Thymus (tissue), 11 donors: Measurements from ENCODE around the gene LILRB2. TPM values are rescaled to one million over a fixed set of nuclear protein-coding genes. Genes with fewer than 3 reads are reported as not detected.

ENCODE experiments used
- DNase-seq, 9 donors: peaks; one replicate each; pipeline ENCODE4 v3.0.0-alpha.2; 2013; ENCODE audit warnings: low spot score in 9 of 9, low read depth in 6 of 9, missing footprints in 1 of 9
- H3K27ac ChIP-seq, 2 donors: one replicate each; pipeline ENCODE4 v1.5.1; 2013; ENCODE audit warnings: control low read depth in 1 of 2, low read depth in 1 of 2, low read length in 1 of 2, mild to moderate bottlenecking in 1 of 2, moderate library complexity in 1 of 2
- H3K27me3 ChIP-seq, 2 donors: one replicate each; pipeline ENCODE4 v1.5.1; 2013; ENCODE audit warnings: low read length in 1 of 2; ENCODE audit not compliant: control insufficient read depth in 2 of 2, insufficient read depth in 1 of 2
- H3K36me3 ChIP-seq, 2 donors: one replicate each; pipeline ENCODE4 v1.5.1; 2013; ENCODE audit warnings: low read length in 1 of 2, mild to moderate bottlenecking in 1 of 2, moderate library complexity in 1 of 2; ENCODE audit not compliant: control insufficient read depth in 2 of 2, insufficient read depth in 2 of 2
- H3K4me1 ChIP-seq, 2 donors: one replicate each; pipeline ENCODE4 v1.5.1; 2013; ENCODE audit warnings: low read length in 2 of 2; ENCODE audit not compliant: control insufficient read depth in 2 of 2, insufficient read depth in 2 of 2
- H3K4me3 ChIP-seq, 2 donors: one replicate each; pipeline ENCODE4 v1.5.1; 2013; ENCODE audit warnings: low read length in 2 of 2, control low read depth in 1 of 2, mild to moderate bottlenecking in 1 of 2
- H3K9me3 ChIP-seq, 2 donors: one replicate each; pipeline ENCODE4 v1.5.1; 2013; ENCODE audit warnings: low read length in 1 of 2, mild to moderate bottlenecking in 1 of 2; ENCODE audit not compliant: control insufficient read depth in 2 of 2, insufficient read depth in 1 of 2
- WGBS: extraction: QIAGEN DNeasy Blood & Tissue Kit; methylation state at CpG from one replicate; pipeline ENCODE4 v1.1.7; 2013; 5-methylcytosine and 5-hydroxymethylcytosine counted together
- polyA plus RNA-seq: library from polyadenylated mRNA; stranded (reverse); fragments of 200-250 nt; gene quantifications from one replicate; pipeline ENCODE4 v1.2.3, GENCODE V29; 2013
- total RNA-seq: library from RNA; stranded (reverse); fragments of 120-200 nt; gene quantifications from one replicate; pipeline ENCODE4 v1.2.4, GENCODE V29; 2013
- donor health status: healthy.

LILRB2 gene
- total and polyA plus RNA-seq, 2 donors = 0.90 to 7.3 TPM

GRCh38 chr19:54311486-54311885, 30.6 kb upstream of the LILRB2 start:
- Histone ChIP-seq H3K36me3 (no peaks in the 10 kb centered on the region), H3K27me3 (peaks cover 0 to 18% of the 10 kb centered on the region in 2 donors), H3K9me3 (no peaks in the 10 kb centered on the region), H3K27ac (no peak overlapping the region), H3K4me1 (peaks cover 0 to under 1% of the 10 kb centered on the region in 2 donors), H3K4me3 (no peak overlapping the region)
- DNase-seq = no peak
- WGBS = 93% methylated on average over 5 of the region's 5 CpGs

GRCh38 chr19:54310543-54310942, 29.6 kb upstream of the LILRB2 start:
- 83% methylated on average over 5 of the region's 5 CpGs for WGBS
- no peaks in the 10 kb centered on the region for H3K4me1 ChIP-seq
- no peak overlapping the region for H3K4me3 ChIP-seq
- peaks cover 0 to 18% of the 10 kb centered on the region in 2 donors for H3K27me3 ChIP-seq
- H3K36me3 ChIP-seq = no peaks in the 10 kb centered on the region
- DNase-seq = no peak
- no peak overlapping the region for H3K27ac ChIP-seq
- H3K9me3 ChIP-seq = no peaks in the 10 kb centered on the region

DNA sequence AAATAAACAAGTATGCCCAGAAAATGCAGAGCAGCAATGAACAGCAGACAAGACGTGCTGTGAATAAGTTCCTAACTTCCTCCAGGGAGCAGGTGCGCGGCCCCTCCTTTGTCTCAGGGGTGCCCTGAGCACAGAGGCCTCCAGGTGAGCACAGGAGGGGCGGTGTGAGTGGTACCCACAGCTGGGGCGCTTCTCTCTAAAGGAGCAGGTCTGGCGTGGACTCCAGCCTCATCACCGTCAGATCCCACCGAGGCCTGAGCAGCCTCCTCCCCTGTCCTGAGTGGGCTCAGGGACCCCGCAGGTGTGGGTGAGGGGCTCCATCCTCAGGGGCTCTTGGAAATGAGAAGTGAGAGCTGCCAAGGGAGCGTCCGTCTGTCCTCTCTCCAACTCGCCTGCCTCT, 28.9 kb upstream of the LILRB2 start:
- H3K36me3 ChIP-seq = no peaks in the 10 kb centered on the region
- no peak for DNase-seq
- 79% methylated on average over 12 of the region's 12 CpGs for WGBS
- peaks cover 0 to 18% of the 10 kb centered on the region in 2 donors for H3K27me3 ChIP-seq
- no peaks in the 10 kb centered on the region for H3K4me1 ChIP-seq
- H3K9me3 ChIP-seq = no peaks in the 10 kb centered on the region
- no peak overlapping the region for H3K4me3 ChIP-seq
- no peak overlapping the region for H3K27ac ChIP-seq

- no peak overlapping the region for H3K27ac ChIP-seq
- WGBS = 98% methylated on average over 5 of the region's 5 CpGs
- H3K4me3 ChIP-seq = no peak overlapping the region
- DNase-seq = no peak
- H3K9me3 ChIP-seq = no peaks in the 10 kb centered on the region
- H3K27me3 ChIP-seq = peaks cover 0 to 10% of the 10 kb centered on the region in 2 donors
- H3K4me1 ChIP-seq = peaks cover 3 to 4% of the 10 kb centered on the region in 2 donors
- no peaks in the 10 kb centered on the region for H3K36me3 ChIP-seq
These were observed 26.6 kb upstream of the LILRB2 start for GRCh38 chr19:54307389-54308020.

DNA sequence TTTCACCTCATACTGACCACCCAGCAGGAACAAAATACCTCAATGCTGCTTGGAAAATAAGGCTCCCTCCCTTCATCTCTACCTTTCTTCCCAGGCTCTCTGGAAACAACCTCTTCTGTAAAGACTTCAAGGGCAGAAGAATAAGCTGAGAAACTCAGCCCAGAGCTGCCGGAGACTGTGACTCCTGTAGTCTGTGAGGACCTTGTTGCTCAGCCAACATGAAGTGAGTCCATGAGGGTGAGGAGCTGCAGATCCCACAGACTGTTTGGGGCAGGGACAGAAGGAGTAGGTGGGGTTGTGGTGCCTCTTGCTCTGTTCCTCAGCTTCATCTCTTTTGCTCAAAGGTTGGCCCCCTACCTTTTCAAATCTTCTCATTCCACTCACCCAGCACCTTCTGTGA, 24.2 kb upstream of the LILRB2 start:
- no peaks in the 10 kb centered on the region for H3K27me3 ChIP-seq
- no peaks in the 10 kb centered on the region for H3K9me3 ChIP-seq
- no peak overlapping the region for H3K4me3 ChIP-seq
- peaks cover 3 to 4% of the 10 kb centered on the region in 2 donors for H3K4me1 ChIP-seq
- H3K36me3 ChIP-seq = no peaks in the 10 kb centered on the region
- no peak overlapping the region for H3K27ac ChIP-seq
- DNase-seq = no peak
- WGBS = 85% methylated on average over 1 of the region's 1 CpG

DNA sequence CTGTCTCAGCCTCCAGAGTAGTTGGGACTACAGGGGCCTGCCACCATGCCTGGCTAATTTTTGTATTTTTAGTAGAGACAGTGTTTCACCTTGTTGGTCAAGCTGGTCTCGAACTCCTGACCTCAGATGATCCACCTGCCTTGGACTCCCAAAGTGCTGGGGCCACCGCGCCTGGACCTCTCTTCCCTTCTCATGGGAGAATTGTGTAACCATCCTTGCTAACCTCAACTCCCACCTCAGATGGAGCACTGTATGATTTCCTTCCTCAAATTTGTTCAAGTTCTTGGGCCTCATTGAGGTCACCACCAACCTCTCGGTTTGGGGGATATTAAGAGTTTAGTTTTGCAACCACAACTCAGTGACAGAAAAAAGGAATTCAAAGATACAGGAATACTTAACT, 21.3 kb upstream of the LILRB2 start:
- no peak for DNase-seq
- Histone ChIP-seq H3K36me3 (no peaks in the 10 kb centered on the region), H3K27ac (no peak overlapping the region), H3K27me3 (peaks cover 0 to 7% of the 10 kb centered on the region in 2 donors), H3K4me1 (peaks cover 3 to 4% of the 10 kb centered on the region in 2 donors), H3K9me3 (no peaks in the 10 kb centered on the region), H3K4me3 (no peak overlapping the region)
- 22% methylated on average over 4 of the region's 4 CpGs for WGBS

GRCh38 chr19:54299515-54299914, 18.6 kb upstream of the LILRB2 start:
- DNase-seq = no peak
- H3K4me3 ChIP-seq = no peak overlapping the region
- WGBS = 94% methylated on average over 5 of the region's 5 CpGs
- no peak overlapping the region for H3K27ac ChIP-seq
- peaks cover 3 to 4% of the 10 kb centered on the region in 2 donors for H3K4me1 ChIP-seq
- H3K36me3 ChIP-seq = no peaks in the 10 kb centered on the region
- H3K27me3 ChIP-seq = peaks cover 0 to 7% of the 10 kb centered on the region in 2 donors
- H3K9me3 ChIP-seq = no peaks in the 10 kb centered on the region

- H3K27ac ChIP-seq = no peak overlapping the region
- H3K36me3 ChIP-seq = no peaks in the 10 kb centered on the region
- no peak for DNase-seq
- H3K4me3 ChIP-seq = no peak overlapping the region
- no peaks in the 10 kb centered on the region for H3K4me1 ChIP-seq
- WGBS = 63% methylated on average over 7 of the region's 7 CpGs
- H3K27me3 ChIP-seq = peaks cover 0 to 7% of the 10 kb centered on the region in 2 donors
- no peaks in the 10 kb centered on the region for H3K9me3 ChIP-seq
These were observed 18.2 kb upstream of the LILRB2 start for GRCh38 chr19:54299126-54299498.

- Histone ChIP-seq H3K27ac (no peak overlapping the region), H3K9me3 (no peaks in the 10 kb centered on the region), H3K4me1 (no peaks in the 10 kb centered on the region), H3K27me3 (peaks cover 0 to 9% of the 10 kb centered on the region in 2 donors), H3K4me3 (no peak overlapping the region), H3K36me3 (no peaks in the 10 kb centered on the region)
- DNase-seq = no peak
- 86% methylated on average over 4 of the region's 4 CpGs for WGBS
These were observed 17.6 kb upstream of the LILRB2 start for GRCh38 chr19:54298357-54299125.
